NCI-H2029 (cell line): ENCODE data around the gene CCN5.
A peak's percentile ranks its signal among the peaks of the same experiment; 100 is the strongest.
"Not testable (repeated sequence)": the region's sequence is repeated elsewhere in the genome, so short reads cannot be mapped to it uniquely, and the experiment has no call there.

Experiments used
- DNase-seq: peaks from one replicate; lab custom pipeline; 2025; lab: John Stamatoyannopoulos, UW

Gene CCN5

GRCh38 chr20:44758247-44759101 lies 43.3 kb downstream of the CCN5 start:
- DNase-seq: no peak

GRCh38 chr20:44759595-44759994 lies 44.4 kb downstream of the CCN5 start:
- DNase-seq: no peak

GRCh38 chr20:44761423-44761822 lies 46.3 kb downstream of the CCN5 start:
- no peak for DNase-seq

- no peak for DNase-seq
Observed at GRCh38 chr20:44762466-44763140, 47.4 kb downstream of the CCN5 start.

- DNase-seq: not testable (repeated sequence)
Observed at GRCh38 chr20:44763798-44764197, 48.6 kb downstream of the CCN5 start.

GRCh38 chr20:44765091-44765490 lies 49.9 kb downstream of the CCN5 start:
- no peak for DNase-seq

GRCh38 chr20:44765701-44766347 lies 50.7 kb downstream of the CCN5 start:
- DNase-seq: peak; percentile 81

GRCh38 chr20:44768256-44768655 lies 53.1 kb downstream of the CCN5 start:
- DNase-seq: peak; percentile 41

- DNase-seq: peak; percentile 10
Observed at GRCh38 chr20:44768854-44769480, 53.8 kb downstream of the CCN5 start.

GRCh38 chr20:44769481-44769863 lies 54.3 kb downstream of the CCN5 start:
- no peak for DNase-seq

- DNase-seq: no peak
Observed at GRCh38 chr20:44770484-44771171, 55.5 kb downstream of the CCN5 start.

GRCh38 chr20:44771172-44771535 lies 56.0 kb downstream of the CCN5 start:
- no peak for DNase-seq

GRCh38 chr20:44772636-44773035 lies 57.5 kb downstream of the CCN5 start:
- DNase-seq: no peak

- DNase-seq: no peak
Observed at GRCh38 chr20:44773070-44773829, 58.1 kb downstream of the CCN5 start.

- no peak for DNase-seq
Observed at GRCh38 chr20:44776980-44777379, 61.8 kb downstream of the CCN5 start.
